ENCODE measurements around the gene DUSP8. TPM values are rescaled to one million over a fixed set of nuclear protein-coding genes. Genes with fewer than 3 reads are reported as not detected.

The DUSP8 gene
- total RNA-seq, 1 experiment from 2014 or later = 4.4 TPM

DNA sequence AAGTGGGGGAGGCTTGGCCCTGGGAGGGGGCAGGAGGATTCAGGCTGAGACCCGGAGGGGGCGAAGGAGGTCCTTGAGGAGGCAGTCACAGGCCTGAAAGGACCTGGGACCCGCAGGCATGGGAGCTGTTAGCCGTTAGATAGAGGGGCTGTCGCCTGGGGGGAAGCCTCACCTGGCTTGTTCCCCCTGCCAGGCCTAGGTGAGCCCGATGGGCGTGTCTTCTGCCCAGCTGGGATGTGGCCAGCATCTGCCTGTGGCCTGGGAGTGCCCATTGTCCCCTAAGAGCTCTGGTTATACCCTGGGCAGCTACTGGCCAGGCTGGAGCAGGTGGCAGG lies 1.8 kb upstream of the DUSP8 start:
- Histone ChIP-seq H3K56ac (ENCODE audit: insufficient read length, low read depth, low read length) (no peak overlapping the region), H2BK120ac (ENCODE audit: low read depth, low read length, poor library complexity, severe bottlenecking) (no peak overlapping the region), H3K4ac (ENCODE audit: low read depth, low read length) (no peak overlapping the region), H3T11ph (ENCODE audit: low read length) (no peak overlapping the region), H3K27me3 (ENCODE audit: insufficient read depth, low read length) (peaks cover 19% of the 10 kb centered on the region), H2AK5ac (ENCODE audit: insufficient read length, low read length) (no peak overlapping the region), H2BK5ac (ENCODE audit: insufficient read length, low read length) (no peak overlapping the region), H3K4me2 (ENCODE audit: insufficient read depth, insufficient read length, low read length) (peak overlapping the region; percentile 54), H3K14ac (ENCODE audit: insufficient read depth, low read length) (no peak overlapping the region), H2BK15ac (ENCODE audit: low read depth, low read length) (no peak overlapping the region), H3K4me1 (ENCODE audit: insufficient read depth, low read length) (no peaks in the 10 kb centered on the region), H3K18ac (ENCODE audit: insufficient read length, low read depth, low read length) (no peak overlapping the region), H2AFZ (ENCODE audit: low read length) (no peak overlapping the region), H4K91ac (ENCODE audit: insufficient read length, low read depth, low read length) (no peak overlapping the region), H3K27ac (ENCODE audit: insufficient read length, low read depth, low read length) (no peak overlapping the region), H3K23me2 (ENCODE audit: insufficient read length, low read depth, low read length, poor library complexity, severe bottlenecking) (peaks cover 22% of the 10 kb centered on the region), H3K23ac (ENCODE audit: insufficient read length, low read depth, low read length) (no peak overlapping the region), H3K9me3 (ENCODE audit: control insufficient read depth, low read depth, low read length) (no peaks in the 10 kb centered on the region), H2BK20ac (ENCODE audit: low read depth, low read length, poor library complexity, severe bottlenecking) (no peak overlapping the region), H4K5ac (ENCODE audit: insufficient read length, low read depth, low read length) (no peak overlapping the region), H3K79me1 (ENCODE audit: insufficient read depth, low read depth, low read length, poor library complexity, severe bottlenecking) (no peaks in the 10 kb centered on the region), H2BK12ac (ENCODE audit: insufficient read length, low read depth, low read length) (no peak overlapping the region), H4K20me1 (ENCODE audit: control insufficient read depth, insufficient read depth, insufficient read length) (no peaks in the 10 kb centered on the region), H4K8ac (replicated peaks; ENCODE audit: insufficient read length, low read depth, low read length) (no peak overlapping the region), H3K79me2 (ENCODE audit: insufficient read depth, low read length) (no peaks in the 10 kb centered on the region), H3K9ac (ENCODE audit: extremely low read depth, insufficient read length, low read length) (no peak overlapping the region)
- TF ChIP-seq, protein P1, sequence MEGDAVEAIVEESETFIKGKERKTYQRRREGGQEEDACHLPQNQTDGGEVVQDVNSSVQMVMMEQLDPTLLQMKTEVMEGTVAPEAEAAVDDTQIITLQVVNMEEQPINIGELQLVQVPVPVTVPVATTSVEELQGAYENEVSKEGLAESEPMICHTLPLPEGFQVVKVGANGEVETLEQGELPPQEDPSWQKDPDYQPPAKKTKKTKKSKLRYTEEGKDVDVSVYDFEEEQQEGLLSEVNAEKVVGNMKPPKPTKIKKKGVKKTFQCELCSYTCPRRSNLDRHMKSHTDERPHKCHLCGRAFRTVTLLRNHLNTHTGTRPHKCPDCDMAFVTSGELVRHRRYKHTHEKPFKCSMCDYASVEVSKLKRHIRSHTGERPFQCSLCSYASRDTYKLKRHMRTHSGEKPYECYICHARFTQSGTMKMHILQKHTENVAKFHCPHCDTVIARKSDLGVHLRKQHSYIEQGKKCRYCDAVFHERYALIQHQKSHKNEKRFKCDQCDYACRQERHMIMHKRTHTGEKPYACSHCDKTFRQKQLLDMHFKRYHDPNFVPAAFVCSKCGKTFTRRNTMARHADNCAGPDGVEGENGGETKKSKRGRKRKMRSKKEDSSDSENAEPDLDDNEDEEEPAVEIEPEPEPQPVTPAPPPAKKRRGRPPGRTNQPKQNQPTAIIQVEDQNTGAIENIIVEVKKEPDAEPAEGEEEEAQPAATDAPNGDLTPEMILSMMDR (conservative IDR thresholded peaks at IDR 0.05) = no peak
- Mint-ChIP-seq H3K4me3 (peak overlapping the region; percentile 41 to 62; a peak in 2 of 5 replicates), H3K9me3 (peaks cover 6 to 7% of the 10 kb centered on the region in 2 experiments), H3K4me1 (peaks cover 12 to 26% of the 10 kb centered on the region in 2 experiments), H3K27ac (no peak overlapping the region), H3K27me3 (ENCODE audit: low read depth) (peaks cover 79% of the 10 kb centered on the region), H3K36me3 (ENCODE audit: insufficient read depth in 1 of 3, low read depth in 3 of 3) (peaks cover 0 to 4% (median 0%) of the 10 kb centered on the region in 3 experiments; a peak in 3 of 7 replicates)
- peak; percentile 74 for DNase-seq
- no CpG with 5 or more reads among the region's 7 CpGs for WGBS (ENCODE audit: extremely low coverage, insufficient read length, low lambda C conversion rate)
